ENCODE data around the gene ZFP36L2. TPM values are rescaled to one million over a fixed set of nuclear protein-coding genes. Genes with fewer than 3 reads are reported as not detected.

The ZFP36L2 gene
- total and polyA plus RNA-seq, 10 of the 15 experiments (the other 5 are each of a cell fraction or from before 2014, with no cell fraction given): 4.3 to 64.9 (median 19.5) TPM

DNA sequence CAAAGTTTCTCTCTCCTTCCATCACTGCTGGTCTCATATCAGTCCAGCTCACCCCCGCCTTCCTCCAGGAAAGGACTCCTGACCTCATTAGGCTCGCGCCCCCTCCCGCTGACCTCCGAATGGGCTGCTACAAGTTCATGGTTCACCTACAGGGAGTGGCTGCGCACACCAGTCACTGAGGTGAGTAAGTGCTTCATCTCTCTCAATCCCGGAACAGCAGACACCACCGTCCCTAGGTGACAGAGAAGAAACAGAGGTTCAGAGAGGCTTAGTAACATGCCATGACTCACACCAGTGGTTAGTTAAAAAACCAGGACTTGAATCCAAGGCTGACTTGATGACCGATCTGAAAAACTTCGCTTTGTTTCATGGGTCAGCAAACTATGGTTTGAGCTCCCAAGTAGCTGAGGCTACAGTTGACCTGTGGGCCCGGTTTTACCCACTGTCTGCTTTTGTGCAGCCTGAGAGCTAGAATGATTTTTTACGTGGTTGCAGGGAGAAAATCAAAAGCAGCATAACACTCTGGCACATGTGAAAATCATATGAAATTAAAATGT lies 42.0 kb downstream of the ZFP36L2 start:
- ChIA-PET SMC1A (ENCODE audit: uncharacterized antibody, unreplicated experiment) (interaction anchor here (0.7 kb wide), 1 partner anchor 300 kb away, joined by 3 read pairs; no protein-coding TSS in a partner anchor), POLR2A (interaction anchor here (0.5 to 0.6 kb wide), 2 partner anchors 46 to 870 kb away, joined by 3 to 6 read pairs; no protein-coding TSS in a partner anchor), CTCF (no interaction called here), RAD21 (ENCODE audit: unreplicated experiment) (no interaction called here)
- H3K27ac ChIP-seq (ENCODE audit: control insufficient read depth, insufficient read depth): no peak overlapping the region
- H3K36me3 ChIP-seq (ENCODE audit: control insufficient read depth in 2 of 2, insufficient read depth in 2 of 2, low read length in 1 of 2): no peaks in the 10 kb centered on the region
- in situ Hi-C loops (cut with MboI): no loop called here
- H3K4me3 ChIP-seq: no peak overlapping the region
- H2AFZ ChIP-seq (ENCODE audit: control insufficient read depth, low read depth, low read length): no peak overlapping the region
- no peak overlapping the region for H3K4me2 ChIP-seq (ENCODE audit: control insufficient read depth, insufficient read depth)
- ATAC-seq: no peak
- no peaks in the 10 kb centered on the region; the same call in 1 of the 2 replicates for H4K20me1 ChIP-seq (ENCODE audit: control insufficient read depth, insufficient read depth)
- no peak for DNase-seq (ENCODE audit: low read depth, low spot score)
- no peaks in the 10 kb centered on the region for H3K27me3 ChIP-seq (replicated peaks in 1 of 2; ENCODE audit: control insufficient read depth in 2 of 2, insufficient read depth in 2 of 2, low read length in 1 of 2)
- H3K9me3 ChIP-seq (replicated peaks; ENCODE audit: control insufficient read depth, insufficient read depth, low read length): no peaks in the 10 kb centered on the region
- no peak overlapping the region for H3K9ac ChIP-seq (ENCODE audit: control insufficient read depth, insufficient read depth, low read length)
- H3K4me1 ChIP-seq (ENCODE audit: control insufficient read depth, insufficient read depth, low read length): no peaks in the 10 kb centered on the region
- 73% methylated on average over 12 of the region's 12 CpGs for WGBS (ENCODE audit: insufficient coverage, insufficient replicate concordance, low lambda C conversion rate, missing lambda C conversion rate)
- intact Hi-C loops (cut with micrococcal nuclease; ENCODE audit: unreplicated experiment): no loop called here
- no peaks in the 10 kb centered on the region for H3K79me2 ChIP-seq (ENCODE audit: control insufficient read depth, insufficient read depth, low read length)
- no TSS peak for BruUV-seq (replicated peaks)
- no peak for FAIRE-seq
- TF ChIP-seq TARDBP (IDR thresholded peaks at IDR 0.05; ENCODE audit: borderline replicate concordance) (no peak), SREBF2 (IDR thresholded peaks at IDR 0.05; ENCODE audit: low read length) (no peak), CHD2 (IDR thresholded peaks at IDR 0.05; ENCODE audit: borderline replicate concordance, low read depth, low read length) (no peak), CUX1 (IDR thresholded peaks at IDR 0.05; ENCODE audit: insufficient replicate concordance, low read depth, low read length) (no peak), NFYA (IDR thresholded peaks at IDR 0.05; ENCODE audit: borderline replicate concordance, low read depth, low read length) (no peak), ZSCAN29 (IDR thresholded peaks at IDR 0.05) (no peak), IRF5 (IDR thresholded peaks at IDR 0.05; ENCODE audit: borderline replicate concordance) (no peak), HCFC1 (IDR thresholded peaks at IDR 0.05; ENCODE audit: low read length) (no peak), HDAC6 (IDR thresholded peaks at IDR 0.05; ENCODE audit: unreplicated experiment) (no peak), RB1 (IDR thresholded peaks at IDR 0.05; ENCODE audit: borderline replicate concordance) (no peak), SMAD5 (IDR thresholded peaks at IDR 0.05; ENCODE audit: low read depth) (no peak), EED (IDR thresholded peaks at IDR 0.05; ENCODE audit: low read depth) (no peak)
- TF ChIP-seq, protein P1, sequence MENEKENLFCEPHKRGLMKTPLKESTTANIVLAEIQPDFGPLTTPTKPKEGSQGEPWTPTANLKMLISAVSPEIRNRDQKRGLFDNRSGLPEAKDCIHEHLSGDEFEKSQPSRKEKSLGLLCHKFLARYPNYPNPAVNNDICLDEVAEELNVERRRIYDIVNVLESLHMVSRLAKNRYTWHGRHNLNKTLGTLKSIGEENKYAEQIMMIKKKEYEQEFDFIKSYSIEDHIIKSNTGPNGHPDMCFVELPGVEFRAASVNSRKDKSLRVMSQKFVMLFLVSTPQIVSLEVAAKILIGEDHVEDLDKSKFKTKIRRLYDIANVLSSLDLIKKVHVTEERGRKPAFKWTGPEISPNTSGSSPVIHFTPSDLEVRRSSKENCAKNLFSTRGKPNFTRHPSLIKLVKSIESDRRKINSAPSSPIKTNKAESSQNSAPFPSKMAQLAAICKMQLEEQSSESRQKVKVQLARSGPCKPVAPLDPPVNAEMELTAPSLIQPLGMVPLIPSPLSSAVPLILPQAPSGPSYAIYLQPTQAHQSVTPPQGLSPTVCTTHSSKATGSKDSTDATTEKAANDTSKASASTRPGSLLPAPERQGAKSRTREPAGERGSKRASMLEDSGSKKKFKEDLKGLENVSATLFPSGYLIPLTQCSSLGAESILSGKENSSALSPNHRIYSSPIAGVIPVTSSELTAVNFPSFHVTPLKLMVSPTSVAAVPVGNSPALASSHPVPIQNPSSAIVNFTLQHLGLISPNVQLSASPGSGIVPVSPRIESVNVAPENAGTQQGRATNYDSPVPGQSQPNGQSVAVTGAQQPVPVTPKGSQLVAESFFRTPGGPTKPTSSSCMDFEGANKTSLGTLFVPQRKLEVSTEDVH (IDR thresholded peaks at IDR 0.05; ENCODE audit: low read depth, partially characterized antibody): no peak
